Lower leg skin (tissue), 3 donors: ENCODE results near the gene SENP6.

Experiments
- CTCF ChIP-seq, 3 donors: fragments of 450-650 bp; IDR thresholded peaks; one replicate each; pipeline ENCODE4 v1.5.1; 2016; ENCODE audit warnings: antibody characterized with exemption in 3 of 3, mild to moderate bottlenecking in 3 of 3, moderate library complexity in 2 of 3
- POLR2A ChIP-seq, 2 donors: fragments of 450-650 bp; IDR thresholded peaks; one replicate each; pipeline ENCODE4 v1.6.1; 2016 to 2017; ENCODE audit warnings: antibody characterized with exemption in 2 of 2, mild to moderate bottlenecking in 1 of 2, moderate library complexity in 1 of 2

DNA sequence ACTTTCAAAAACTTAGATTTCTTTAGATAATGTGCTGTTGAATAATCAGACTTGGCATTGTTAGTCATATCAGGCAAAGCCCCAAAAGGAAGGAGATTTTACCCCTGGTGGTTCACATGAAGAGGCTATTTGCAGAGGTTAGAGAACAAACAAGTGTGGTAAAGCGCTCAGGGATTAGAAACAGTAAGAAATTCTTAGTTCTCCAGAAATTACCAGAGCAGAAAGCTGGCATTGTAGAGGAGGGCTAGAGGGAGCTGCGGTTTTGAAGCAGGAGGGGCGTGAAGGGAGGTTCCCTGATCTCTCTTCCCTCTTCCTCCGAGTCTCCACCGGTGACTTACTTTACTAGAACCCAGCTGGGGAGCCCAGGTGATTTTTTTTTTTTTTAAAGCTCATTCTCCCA lies 157.5 kb downstream of the SENP6 start:
- TF ChIP-seq CTCF (IDR thresholded peaks at IDR 0.05) (no peak), POLR2A (IDR thresholded peaks at IDR 0.05) (no peak)
